Keratinocyte (primary cell): Measurements from ENCODE around the gene MELTF. TPM values are rescaled to one million over a fixed set of nuclear protein-coding genes. Genes with fewer than 3 reads are reported as not detected.

Experiments used
- DNase-seq: peaks from one replicate; pipeline ENCODE4 v3.0.0-alpha.2; 2011; ENCODE audit warnings: low read depth, missing footprints, low spot score
- FAIRE-seq: peaks from 2 replicates; lab custom pipeline; 2011; peaks lifted over from hg19 to GRCh38; lab: Jason Lieb, UNC
- H2AFZ ChIP-seq: 2 replicates; pipeline ENCODE4 v1.6.0; 2012; ENCODE audit warnings: low read length, control low read depth, inconsistent platforms; ENCODE audit not compliant: control insufficient read depth
- H3K27ac ChIP-seq: 2 replicates; pipeline ENCODE4 v1.5.1; 2011; ENCODE audit warnings: low read length; ENCODE audit not compliant: control insufficient read depth, insufficient read depth
- H3K27me3 ChIP-seq: 3 replicates; pipeline ENCODE4 v1.6.0; 2011; ENCODE audit warnings: low read length; ENCODE audit not compliant: control insufficient read depth, insufficient read depth; ENCODE audit errors: extremely low read depth
- H3K36me3 ChIP-seq, 2 experiments: 2 replicates in 1 of 2; 3 replicates in 1 of 2; pipeline ENCODE4 v1.5.1; 2011; ENCODE audit warnings: low read length in 2 of 2, mild to moderate bottlenecking in 1 of 2; ENCODE audit not compliant: control insufficient read depth in 2 of 2, insufficient read depth in 2 of 2; ENCODE audit errors: extremely low read depth in 1 of 2
- H3K4me1 ChIP-seq: 3 replicates; pipeline ENCODE4 v1.5.1; 2011; ENCODE audit warnings: low read length; ENCODE audit not compliant: control insufficient read depth, insufficient read depth; ENCODE audit errors: extremely low read depth
- H3K4me2 ChIP-seq: 3 replicates; pipeline ENCODE4 v1.6.0; 2011; ENCODE audit warnings: low read depth, low read length; ENCODE audit not compliant: control insufficient read depth, insufficient read depth; ENCODE audit errors: extremely low read depth
- H3K4me3 ChIP-seq, 3 experiments: fragments of 200-600 bp in 1 of 3; sonication (generic) in 1 of 3; 2 replicates in 2 of 3; 3 replicates in 1 of 3; pipeline ENCODE4 v1.5.1; 2011 to 2016; ENCODE audit warnings: low read length in 3 of 3, mild to moderate bottlenecking in 3 of 3, control low read depth in 2 of 3, inconsistent platforms in 1 of 3, low read depth in 1 of 3, mixed read lengths in 1 of 3, mixed run types in 1 of 3, moderate library complexity in 1 of 3; ENCODE audit not compliant: control insufficient read depth in 2 of 3, insufficient read depth in 2 of 3; ENCODE audit errors: extremely low read depth in 1 of 3
- H3K79me2 ChIP-seq: 2 replicates; pipeline ENCODE4 v1.6.0; 2012; ENCODE audit warnings: low read length; ENCODE audit not compliant: control insufficient read depth, insufficient read depth
- H3K9ac ChIP-seq: 3 replicates; pipeline ENCODE4 v1.6.0; 2011; ENCODE audit warnings: low read length; ENCODE audit not compliant: control insufficient read depth, insufficient read depth; ENCODE audit errors: extremely low read depth
- H3K9me1 ChIP-seq: 3 replicates; pipeline ENCODE4 v1.6.0; 2011; ENCODE audit warnings: low read length; ENCODE audit not compliant: control insufficient read depth, insufficient read depth; ENCODE audit errors: extremely low read depth
- H3K9me3 ChIP-seq: 2 replicates; pipeline ENCODE4 v1.5.1; 2012; ENCODE audit warnings: low read depth, low read length; ENCODE audit not compliant: control insufficient read depth
- H4K20me1 ChIP-seq: 3 replicates; pipeline ENCODE4 v1.6.0; 2011; ENCODE audit warnings: low read length; ENCODE audit not compliant: control insufficient read depth, insufficient read depth; ENCODE audit errors: extremely low read depth
- CTCF ChIP-seq, 3 experiments: IDR thresholded peaks in 1 of 3; conservative IDR thresholded peaks in 1 of 3; optimal IDR thresholded peaks in 1 of 3; 2 replicates in 2 of 3; 3 replicates in 1 of 3; pipeline versions ENCODE3 to v1.5.1; 2011; ENCODE audit warnings: low read length in 3 of 3, mild to moderate bottlenecking in 3 of 3, moderate library complexity in 2 of 3, control low read depth in 1 of 3, inconsistent platforms in 1 of 3; ENCODE audit not compliant: insufficient read depth in 2 of 3; ENCODE audit errors: extremely low read depth in 1 of 3
- EZH2 ChIP-seq: IDR thresholded peaks from one replicate; pipeline ENCODE4 v1.6.1; 2012; ENCODE audit warnings: inconsistent platforms, mild to moderate bottlenecking, low read length, moderate library complexity
- dilution Hi-C: fragments of 300-500 bp; cut with MboI; formaldehyde crosslinking; loops from one replicate; pipeline ENCODE4 v1.7.0; 2020; ENCODE audit warnings: low sequenced_read_pairs; ENCODE audit not compliant: extremely low pct_ligation_motif_present
- polyA plus RNA-seq, 5 experiments: library from polyadenylated mRNA; depleted of rRNA in 3 of 5; stranded (reverse) in 3 of 5; stranded (forward) in 1 of 5; unstranded in 1 of 5; fragments of >200 nt; gene quantifications; 1 replicate in 1 of 5; 2 replicates in 3 of 5; 3 replicates in 1 of 5; pipeline versions ENCODE4 v1.2.1 to v1.2.3, GENCODE V29; 2011 to 2012; ENCODE audit warnings: missing spikeins in 2 of 5, low read depth in 1 of 5, low replicate concordance in 1 of 5

Gene MELTF
- polyA plus RNA-seq, 1 donor (not counting 4 experiments of a cell fraction or from before 2014, with no cell fraction given): 6.0 TPM

- DNase-seq: no peak
- H3K4me2 ChIP-seq: no peak overlapping the region
- TF ChIP-seq CTCF (optimal IDR thresholded peaks at IDR 0.05 in 1 of 3, IDR thresholded peaks at IDR 0.05 in 1 of 3, conservative IDR thresholded peaks at IDR 0.05 in 1 of 3; ENCODE audit: extremely low read depth in 1 of 3, insufficient read depth in 2 of 3, low read length in 3 of 3) (no peak), EZH2 (no peak)
- no peaks in the 10 kb centered on the region for H3K9me1 ChIP-seq
- dilution Hi-C loops: no loop called here
- H3K79me2 ChIP-seq: no peaks in the 10 kb centered on the region
- H3K27ac ChIP-seq: no peak overlapping the region
- H3K36me3 ChIP-seq: peaks cover 0 to 1% of the 10 kb centered on the region in 2 experiments
- no peaks in the 10 kb centered on the region for H3K9me3 ChIP-seq
- no peaks in the 10 kb centered on the region for H3K4me1 ChIP-seq
- H2AFZ ChIP-seq: no peak overlapping the region
- H3K4me3 ChIP-seq: no peak overlapping the region
- no peak overlapping the region for H3K9ac ChIP-seq
- no peaks in the 10 kb centered on the region for H3K27me3 ChIP-seq
- no peak for FAIRE-seq
- no peaks in the 10 kb centered on the region for H4K20me1 ChIP-seq
Observed at GRCh38 chr3:196966526-196967401, 62.9 kb downstream of the MELTF start.

DNA sequence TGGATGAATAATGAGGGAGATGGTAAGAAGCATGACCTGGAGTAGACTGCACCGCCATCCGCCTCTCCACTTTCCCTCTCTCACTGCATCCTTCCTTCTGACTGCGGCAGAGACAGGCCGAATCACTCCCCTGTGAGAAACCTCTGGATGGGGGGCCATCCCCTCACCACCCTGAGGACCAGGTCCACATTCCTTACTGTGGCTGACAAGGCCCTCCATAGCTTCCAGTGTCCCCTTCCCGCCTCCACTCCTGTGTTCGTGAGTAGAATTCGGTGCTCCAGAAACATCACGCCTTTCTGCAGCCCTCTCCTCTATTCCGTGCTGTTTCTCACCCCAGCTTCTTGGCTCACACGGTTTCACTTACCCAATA lies 63.8 kb downstream of the MELTF start:
- no peaks in the 10 kb centered on the region for H3K27me3 ChIP-seq
- H2AFZ ChIP-seq: no peak overlapping the region
- TF ChIP-seq EZH2: no peak
- TF ChIP-seq CTCF (optimal IDR thresholded peaks at IDR 0.05 in 1 of 3, IDR thresholded peaks at IDR 0.05 in 1 of 3, conservative IDR thresholded peaks at IDR 0.05 in 1 of 3; ENCODE audit: extremely low read depth in 1 of 3, insufficient read depth in 2 of 3, low read length in 3 of 3): no peak
- DNase-seq: no peak
- H3K79me2 ChIP-seq: no peaks in the 10 kb centered on the region
- no peaks in the 10 kb centered on the region for H3K9me3 ChIP-seq
- dilution Hi-C loops: no loop called here
- H3K36me3 ChIP-seq: peaks cover 0 to 1% of the 10 kb centered on the region in 2 experiments
- H3K9me1 ChIP-seq: no peaks in the 10 kb centered on the region
- H3K9ac ChIP-seq: no peak overlapping the region
- no peak overlapping the region for H3K4me3 ChIP-seq
- no peak for FAIRE-seq
- no peaks in the 10 kb centered on the region for H4K20me1 ChIP-seq
- no peak overlapping the region for H3K4me2 ChIP-seq
- no peak overlapping the region for H3K27ac ChIP-seq
- no peaks in the 10 kb centered on the region for H3K4me1 ChIP-seq
